PC-3 (cell line): Measurements from ENCODE around the gene CAMK4. TPM values are rescaled to one million over a fixed set of nuclear protein-coding genes. Genes with fewer than 3 reads are reported as not detected.

Source experiments
- ATAC-seq: fragments of 200-7000 bp; cut with Tn5 transposase; 2 replicates; pipeline ENCODE4 v1.9.1; 2020; ENCODE audit warnings: mild to moderate bottlenecking, moderate library complexity
- BruUV-seq: library from RNA; stranded (reverse); fragments of 400-500 nt; replicated peaks from 2 replicates; lab custom pipeline; 2021; lab: Mats Ljungman, UMichigan
- CTCF ChIA-PET: fragments of 300-600 bp; sonication (Branson Sonifier 250); formaldehyde crosslinking; loops from one replicate; lab custom pipeline; 2022; ENCODE audit warnings: antibody characterized with exemption; lab: Charles Lee
- POLR2A ChIA-PET: fragments of 300-600 bp; sonication (Branson Sonifier 250); formaldehyde crosslinking; loops from one replicate; lab custom pipeline; 2022; ENCODE audit warnings: antibody characterized with exemption; ENCODE audit not compliant: unreplicated experiment; lab: Charles Lee
- DNase-seq: peaks from one replicate; pipeline ENCODE4 v3.0.0-alpha.2; 2015
- H2AFZ ChIP-seq: fragments of 300-600 bp; sonication (generic); 2 replicates; pipeline ENCODE4 v1.6.0; 2016; ENCODE audit warnings: antibody characterized with exemption, low read length
- H3F3A ChIP-seq: fragments of 300-600 bp; sonication (generic); one replicate; pipeline ENCODE4 v1.6.0; 2017; ENCODE audit warnings: antibody characterized with exemption, low read length, control low read depth, mild to moderate bottlenecking; ENCODE audit not compliant: unreplicated experiment
- H3K27ac ChIP-seq: fragments of 300-600 bp; sonication (generic); 2 replicates; pipeline ENCODE4 v1.5.1; 2016; ENCODE audit warnings: mild to moderate bottlenecking, low read length
- H3K27me3 ChIP-seq: fragments of 300-600 bp; sonication (generic); 2 replicates; pipeline ENCODE4 v1.6.1; 2016; ENCODE audit warnings: low read length, mixed read lengths
- H3K36me3 ChIP-seq: fragments of 300-600 bp; sonication (generic); 2 replicates; pipeline ENCODE4 v1.6.1; 2016; ENCODE audit warnings: low read depth, mixed run types, low read length, mixed read lengths
- H3K4me1 ChIP-seq: fragments of 300-600 bp; sonication (generic); 2 replicates; pipeline ENCODE4 v1.5.1; 2016; ENCODE audit warnings: low read length; ENCODE audit not compliant: insufficient read depth
- H3K4me2 ChIP-seq: fragments of 300-600 bp; sonication (generic); 2 replicates; pipeline ENCODE4 v1.6.0; 2016; ENCODE audit warnings: low read length
- H3K4me3 ChIP-seq: fragments of 300-600 bp; sonication (generic); 2 replicates; pipeline ENCODE4 v1.5.1; 2016; ENCODE audit warnings: mild to moderate bottlenecking, low read length, mixed read lengths
- H3K79me2 ChIP-seq: fragments of 300-600 bp; sonication (generic); 2 replicates; pipeline ENCODE4 v1.6.1; 2017; ENCODE audit warnings: low read length, mixed read lengths
- H3K9ac ChIP-seq: fragments of 300-600 bp; sonication (generic); 2 replicates; pipeline ENCODE4 v1.6.0; 2016; ENCODE audit warnings: mild to moderate bottlenecking, low read length
- H3K9me2 ChIP-seq: fragments of 300-600 bp; sonication (generic); replicated peaks from 2 replicates; pipeline ENCODE4 v1.6.1; 2016; ENCODE audit warnings: mixed run types, low read length, mixed read lengths
- H3K9me3 ChIP-seq: fragments of 300-600 bp; sonication (generic); 2 replicates; pipeline ENCODE4 v1.6.1; 2016; ENCODE audit warnings: low read length, mixed read lengths
- H4K20me1 ChIP-seq: fragments of 300-600 bp; sonication (generic); 2 replicates; pipeline ENCODE4 v1.6.1; 2016; ENCODE audit warnings: low read length, mixed read lengths
- EZH2 ChIP-seq: fragments of 300-600 bp; sonication (generic); IDR thresholded peaks from one replicate; pipeline ENCODE4 v1.6.1; 2017; ENCODE audit warnings: antibody characterized with exemption, mild to moderate bottlenecking, low read length; ENCODE audit not compliant: unreplicated experiment
- EZH2phosphoT487 ChIP-seq: fragments of 300-600 bp; sonication (generic); IDR thresholded peaks from 2 replicates; pipeline ENCODE4 v1.6.1; 2018; ENCODE audit warnings: mild to moderate bottlenecking, antibody characterized with exemption, low read length, borderline replicate concordance
- intact Hi-C: fragments of 100-400 bp; cut with micrococcal nuclease; formaldehyde crosslinking; loops from 2 replicates; pipeline ENCODE4 v1.9.0; 2023
- total RNA-seq: library from RNA; depleted of rRNA; stranded (reverse); fragments of >200 nt; gene quantifications from 2 replicates; pipeline ENCODE4 v1.2.3, GENCODE V29; 2014
- TF ChIP-seq, protein P1 (sequence below): fragments of 300-600 bp; sonication (generic); conservative IDR thresholded peaks from 2 replicates; pipeline ENCODE4 v1.5.1; 2017; ENCODE audit warnings: antibody characterized with exemption, low read depth, mild to moderate bottlenecking, low read length

Gene CAMK4
- total RNA-seq, 1 experiment from 2014 or later, result 0.55 TPM

DNA sequence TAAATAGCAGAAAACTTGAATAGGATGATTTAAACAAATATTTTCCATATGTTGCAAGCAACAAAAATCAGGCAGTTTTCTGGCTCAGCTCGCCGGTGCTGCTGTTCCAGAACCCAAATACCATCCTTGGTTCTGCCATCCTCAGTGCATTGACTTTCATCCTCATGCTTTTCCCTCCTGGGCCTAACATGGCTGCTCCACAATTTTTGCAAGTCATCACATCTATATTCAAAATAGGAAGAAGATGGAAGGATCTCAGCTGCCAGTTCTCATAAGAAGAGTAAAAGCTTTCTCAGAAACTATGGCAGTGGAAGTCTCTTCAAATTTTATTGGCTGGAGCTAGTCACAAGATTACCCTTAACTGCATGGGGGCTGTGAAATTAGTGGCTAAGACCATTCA lies 151.5 kb downstream of the CAMK4 start:
- intact Hi-C loops, result no loop called here
- Histone ChIP-seq H3K9ac (no peak overlapping the region), H3K9me2 (no peaks in the 10 kb centered on the region), H3K4me2 (no peak overlapping the region), H3K27ac (no peak overlapping the region), H3K27me3 (peaks cover 66% of the 10 kb centered on the region), H3K9me3 (no peaks in the 10 kb centered on the region), H4K20me1 (no peaks in the 10 kb centered on the region), H3K4me1 (no peaks in the 10 kb centered on the region), H3K36me3 (no peaks in the 10 kb centered on the region), H2AFZ (no peak overlapping the region), H3F3A (no peaks in the 10 kb centered on the region), H3K4me3 (no peak overlapping the region), H3K79me2 (no peaks in the 10 kb centered on the region)
- ATAC-seq, result no peak
- POLR2A ChIA-PET, result no interaction called here
- CTCF ChIA-PET, result no interaction called here
- TF ChIP-seq, protein P1, sequence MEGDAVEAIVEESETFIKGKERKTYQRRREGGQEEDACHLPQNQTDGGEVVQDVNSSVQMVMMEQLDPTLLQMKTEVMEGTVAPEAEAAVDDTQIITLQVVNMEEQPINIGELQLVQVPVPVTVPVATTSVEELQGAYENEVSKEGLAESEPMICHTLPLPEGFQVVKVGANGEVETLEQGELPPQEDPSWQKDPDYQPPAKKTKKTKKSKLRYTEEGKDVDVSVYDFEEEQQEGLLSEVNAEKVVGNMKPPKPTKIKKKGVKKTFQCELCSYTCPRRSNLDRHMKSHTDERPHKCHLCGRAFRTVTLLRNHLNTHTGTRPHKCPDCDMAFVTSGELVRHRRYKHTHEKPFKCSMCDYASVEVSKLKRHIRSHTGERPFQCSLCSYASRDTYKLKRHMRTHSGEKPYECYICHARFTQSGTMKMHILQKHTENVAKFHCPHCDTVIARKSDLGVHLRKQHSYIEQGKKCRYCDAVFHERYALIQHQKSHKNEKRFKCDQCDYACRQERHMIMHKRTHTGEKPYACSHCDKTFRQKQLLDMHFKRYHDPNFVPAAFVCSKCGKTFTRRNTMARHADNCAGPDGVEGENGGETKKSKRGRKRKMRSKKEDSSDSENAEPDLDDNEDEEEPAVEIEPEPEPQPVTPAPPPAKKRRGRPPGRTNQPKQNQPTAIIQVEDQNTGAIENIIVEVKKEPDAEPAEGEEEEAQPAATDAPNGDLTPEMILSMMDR, result no peak
- no peak for TF ChIP-seq EZH2
- DNase-seq, result no peak
- BruUV-seq, result no TSS peak

DNA sequence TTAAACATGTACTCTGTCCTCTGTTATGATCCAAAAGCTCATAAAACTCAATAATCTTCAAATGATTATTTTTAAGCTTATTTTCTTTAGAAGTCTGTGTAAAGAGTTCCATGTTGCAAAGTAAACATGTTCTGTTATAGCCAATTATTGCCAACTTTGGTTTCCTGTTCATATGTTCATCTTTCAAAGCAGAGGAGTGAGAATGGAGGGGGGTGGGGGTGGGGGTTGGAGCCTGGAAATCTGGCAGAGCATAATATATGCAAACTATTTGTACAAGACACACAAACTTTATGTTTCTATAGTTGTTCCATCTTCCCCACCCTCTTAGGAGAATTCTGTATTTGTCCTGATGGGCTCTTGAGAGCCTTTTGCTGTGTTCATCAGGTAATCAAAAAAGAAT lies 153.1 kb downstream of the CAMK4 start:
- CTCF ChIA-PET, result no interaction called here
- Histone ChIP-seq H3K9me3 (no peaks in the 10 kb centered on the region), H3F3A (no peaks in the 10 kb centered on the region), H3K27me3 (peaks cover 50% of the 10 kb centered on the region), H3K4me3 (no peak overlapping the region), H3K9ac (no peak overlapping the region), H3K9me2 (no peaks in the 10 kb centered on the region), H3K27ac (no peak overlapping the region), H3K4me2 (no peak overlapping the region), H2AFZ (no peak overlapping the region), H4K20me1 (no peaks in the 10 kb centered on the region), H3K36me3 (no peaks in the 10 kb centered on the region), H3K79me2 (no peaks in the 10 kb centered on the region), H3K4me1 (no peaks in the 10 kb centered on the region)
- no peak for DNase-seq
- no peak for ATAC-seq
- intact Hi-C loops, result no loop called here
- BruUV-seq, result no TSS peak
- TF ChIP-seq EZH2phosphoT487 (no peak), EZH2 (no peak)
- TF ChIP-seq, protein P1, result no peak
- POLR2A ChIA-PET, result no interaction called here

DNA sequence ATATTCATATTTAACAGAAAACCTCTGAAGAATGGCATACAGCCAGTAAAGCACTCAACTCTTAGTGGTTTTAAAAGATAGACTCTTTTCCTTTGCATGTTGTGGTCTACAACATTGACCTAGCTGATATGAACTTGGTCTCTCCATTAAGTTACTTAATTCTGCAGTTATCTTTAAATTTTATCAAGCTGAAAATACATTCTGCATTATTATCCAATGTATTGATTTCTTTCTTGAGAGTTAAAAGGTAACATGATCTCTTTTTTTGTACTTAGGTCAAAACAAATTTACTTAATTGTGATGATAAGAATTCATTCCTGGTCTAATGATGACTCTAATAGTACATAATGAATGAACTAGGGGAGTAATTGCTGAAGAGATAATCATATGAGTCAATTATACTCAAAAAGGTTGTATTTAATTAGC lies 155.2 kb downstream of the CAMK4 start:
- ChIA-PET CTCF (no interaction called here), POLR2A (no interaction called here)
- Histone ChIP-seq H3K9me2 (no peaks in the 10 kb centered on the region), H3K27me3 (peaks cover 30% of the 10 kb centered on the region; the same call in 1 of the 2 replicates), H3K4me2 (no peak overlapping the region), H3K4me1 (no peaks in the 10 kb centered on the region), H3K4me3 (no peak overlapping the region), H2AFZ (no peak overlapping the region), H3K36me3 (no peaks in the 10 kb centered on the region), H4K20me1 (no peaks in the 10 kb centered on the region), H3F3A (no peaks in the 10 kb centered on the region), H3K9ac (no peak overlapping the region), H3K27ac (no peak overlapping the region), H3K9me3 (no peaks in the 10 kb centered on the region), H3K79me2 (no peaks in the 10 kb centered on the region)
- ATAC-seq, result no peak
- intact Hi-C loops, result no loop called here
- no peak for DNase-seq
- BruUV-seq, result no TSS peak
- no peak for TF ChIP-seq EZH2phosphoT487
- TF ChIP-seq, protein P1, result no peak
- no peak for TF ChIP-seq EZH2
